Measurements from ENCODE around the gene CDHR2. TPM values are rescaled to one million over a fixed set of nuclear protein-coding genes. Genes with fewer than 3 reads are reported as not detected.

The CDHR2 gene
- total RNA-seq, 1 donor from 2014 or later, result 0.45 TPM

DNA sequence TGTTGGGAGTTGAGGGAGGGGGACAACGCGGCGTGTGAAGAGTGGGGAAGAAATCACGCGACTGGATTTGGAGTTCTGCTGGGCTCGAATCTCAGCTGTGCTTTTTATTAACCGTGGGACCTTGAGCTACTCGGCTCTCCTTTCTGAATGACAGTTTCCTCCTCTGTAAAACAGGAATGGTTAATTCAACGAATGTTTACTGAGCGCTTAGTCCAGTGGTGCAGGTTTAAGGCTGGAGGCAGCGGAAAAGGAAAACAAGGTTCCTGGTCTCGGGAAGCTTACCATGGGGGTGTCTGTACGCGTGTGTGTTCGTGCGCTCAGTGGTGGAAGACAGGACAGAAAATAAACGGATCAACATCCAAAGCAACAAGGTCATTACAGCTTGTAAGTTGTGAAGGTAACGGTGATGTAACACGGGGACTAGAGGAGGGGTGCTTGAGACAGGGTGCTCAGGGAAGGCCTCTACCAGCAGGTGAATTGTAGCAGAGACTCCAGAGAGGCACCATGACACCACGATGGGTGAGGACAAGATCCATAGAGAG is 81.6 kb downstream of the CDHR2 start:
- Mint-ChIP-seq H3K4me3 (peak overlapping the region; percentile 21), H3K27ac (no peak overlapping the region), H3K27me3 (ENCODE audit: low read depth) (peaks cover 92% of the 10 kb centered on the region), H3K4me1 (peaks cover 4% of the 10 kb centered on the region), H3K36me3 (no peaks in the 10 kb centered on the region), H3K9me3 (no peaks in the 10 kb centered on the region)
- TF ChIP-seq, protein P1, sequence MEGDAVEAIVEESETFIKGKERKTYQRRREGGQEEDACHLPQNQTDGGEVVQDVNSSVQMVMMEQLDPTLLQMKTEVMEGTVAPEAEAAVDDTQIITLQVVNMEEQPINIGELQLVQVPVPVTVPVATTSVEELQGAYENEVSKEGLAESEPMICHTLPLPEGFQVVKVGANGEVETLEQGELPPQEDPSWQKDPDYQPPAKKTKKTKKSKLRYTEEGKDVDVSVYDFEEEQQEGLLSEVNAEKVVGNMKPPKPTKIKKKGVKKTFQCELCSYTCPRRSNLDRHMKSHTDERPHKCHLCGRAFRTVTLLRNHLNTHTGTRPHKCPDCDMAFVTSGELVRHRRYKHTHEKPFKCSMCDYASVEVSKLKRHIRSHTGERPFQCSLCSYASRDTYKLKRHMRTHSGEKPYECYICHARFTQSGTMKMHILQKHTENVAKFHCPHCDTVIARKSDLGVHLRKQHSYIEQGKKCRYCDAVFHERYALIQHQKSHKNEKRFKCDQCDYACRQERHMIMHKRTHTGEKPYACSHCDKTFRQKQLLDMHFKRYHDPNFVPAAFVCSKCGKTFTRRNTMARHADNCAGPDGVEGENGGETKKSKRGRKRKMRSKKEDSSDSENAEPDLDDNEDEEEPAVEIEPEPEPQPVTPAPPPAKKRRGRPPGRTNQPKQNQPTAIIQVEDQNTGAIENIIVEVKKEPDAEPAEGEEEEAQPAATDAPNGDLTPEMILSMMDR (IDR thresholded peaks at IDR 0.05; ENCODE audit: unreplicated experiment), result no peak
- no peak for DNase-seq (ENCODE audit: low spot score in 2 of 2, unreplicated experiment in 2 of 2)

DNA sequence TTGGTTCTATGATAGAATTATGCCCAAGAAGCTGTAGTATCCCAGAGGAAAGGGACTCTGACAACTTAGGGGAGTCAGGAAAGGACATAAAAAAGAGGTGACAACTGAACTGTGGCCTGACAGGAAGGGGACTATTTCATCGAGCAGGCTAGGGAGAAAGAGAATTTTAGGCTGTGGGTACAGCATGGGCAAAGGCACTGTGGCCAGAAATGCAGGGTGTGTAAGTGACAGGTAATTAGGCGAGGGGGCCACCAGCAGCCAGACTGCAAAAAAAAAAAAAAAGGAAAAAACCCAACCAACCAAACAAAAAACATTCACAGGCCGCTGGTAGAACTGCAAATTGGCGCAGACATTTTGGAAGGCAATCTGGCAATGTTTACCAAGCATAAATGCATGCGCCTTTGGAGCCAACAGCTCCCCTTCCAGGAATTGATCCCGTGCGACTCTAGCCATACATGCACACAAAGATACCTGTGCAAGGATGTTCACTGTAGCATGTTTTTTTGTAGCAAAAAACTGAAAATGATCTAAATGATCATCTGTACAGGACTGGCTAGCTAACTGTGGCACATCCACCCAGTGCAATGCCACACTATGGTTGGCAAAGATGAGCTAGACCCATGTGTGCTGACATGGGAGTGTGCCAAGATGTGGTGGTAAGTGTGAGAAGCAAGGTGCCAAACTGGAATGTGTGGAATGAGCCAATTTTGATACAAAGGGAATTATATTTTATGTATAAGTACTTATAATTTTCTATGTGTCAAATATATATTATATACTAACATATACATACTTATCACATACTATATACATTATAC is 82.5 kb downstream of the CDHR2 start:
- no peak for DNase-seq (ENCODE audit: low spot score in 2 of 2, unreplicated experiment in 2 of 2)
- TF ChIP-seq, protein P1 (IDR thresholded peaks at IDR 0.05; ENCODE audit: unreplicated experiment), result no peak
- H3K9me3 Mint-ChIP-seq, result no peaks in the 10 kb centered on the region
- H3K4me1 Mint-ChIP-seq, result peaks cover 4% of the 10 kb centered on the region
- H3K27ac Mint-ChIP-seq, result no peak overlapping the region
- H3K36me3 Mint-ChIP-seq, result no peaks in the 10 kb centered on the region
- no peak overlapping the region for H3K4me3 Mint-ChIP-seq
- peaks cover 92% of the 10 kb centered on the region for H3K27me3 Mint-ChIP-seq (ENCODE audit: low read depth)

- no peaks in the 10 kb centered on the region for H3K9me3 Mint-ChIP-seq
Observed at GRCh38 chr5:176632745-176633144, 83.6 kb downstream of the CDHR2 start.

DNA sequence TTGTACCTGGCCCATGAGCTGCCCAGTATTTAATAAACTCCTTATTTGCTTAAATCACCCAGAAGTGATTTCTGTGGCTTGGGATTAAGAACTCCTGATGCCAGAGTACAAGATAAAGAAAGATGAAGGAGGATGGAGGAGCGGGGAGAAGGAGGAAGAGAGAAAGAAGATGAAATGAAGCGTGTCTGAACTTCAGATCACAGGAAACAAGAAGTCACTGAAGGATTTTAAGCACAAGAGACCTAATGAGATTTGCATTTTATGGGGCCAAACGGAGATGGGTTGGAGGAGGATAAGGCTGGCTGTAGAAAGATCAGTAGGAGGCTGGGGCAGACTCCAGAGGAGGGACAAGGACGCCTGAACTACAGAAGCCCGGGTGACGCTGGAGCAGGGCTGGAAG is 84.5 kb downstream of the CDHR2 start:
- TF ChIP-seq, protein P1 (IDR thresholded peaks at IDR 0.05; ENCODE audit: unreplicated experiment), result no peak
- H3K27ac Mint-ChIP-seq, result no peak overlapping the region
- no peak for DNase-seq (ENCODE audit: low spot score in 2 of 2, unreplicated experiment in 2 of 2)
- H3K4me1 Mint-ChIP-seq, result peaks cover 4% of the 10 kb centered on the region
- peaks cover 90% of the 10 kb centered on the region for H3K27me3 Mint-ChIP-seq (ENCODE audit: low read depth)
- no peaks in the 10 kb centered on the region for H3K9me3 Mint-ChIP-seq
- H3K36me3 Mint-ChIP-seq, result no peaks in the 10 kb centered on the region
- H3K4me3 Mint-ChIP-seq, result no peak overlapping the region

More at GRCh38 chr5:176632745-176633144, 83.6 kb downstream of the CDHR2 start:
- Mint-ChIP-seq H3K36me3 (no peaks in the 10 kb centered on the region), H3K4me1 (peaks cover 4% of the 10 kb centered on the region), H3K4me3 (no peak overlapping the region), H3K27me3 (ENCODE audit: low read depth) (peaks cover 92% of the 10 kb centered on the region), H3K27ac (no peak overlapping the region)
- TF ChIP-seq, protein P1 (IDR thresholded peaks at IDR 0.05; ENCODE audit: unreplicated experiment), result no peak
- no peak for DNase-seq (ENCODE audit: low spot score in 2 of 2, unreplicated experiment in 2 of 2)

- Mint-ChIP-seq H3K4me3 (no peak overlapping the region), H3K4me1 (no peaks in the 10 kb centered on the region), H3K9me3 (no peaks in the 10 kb centered on the region), H3K36me3 (no peaks in the 10 kb centered on the region), H3K27ac (no peak overlapping the region), H3K27me3 (ENCODE audit: low read depth) (peaks cover 73% of the 10 kb centered on the region)
- no peak for DNase-seq (ENCODE audit: low spot score in 2 of 2, unreplicated experiment in 2 of 2)
- TF ChIP-seq, protein P1 (IDR thresholded peaks at IDR 0.05; ENCODE audit: unreplicated experiment), result no peak
Observed at GRCh38 chr5:176636426-176636825, 87.3 kb downstream of the CDHR2 start.

Measured in mesothelial cell of epicardium (in vitro differentiated cells).